H9 (cell line): ENCODE results near the gene AIF1. TPM values are rescaled to one million over a fixed set of nuclear protein-coding genes. Genes with fewer than 3 reads are reported as not detected.

Experiments
- DNase-seq: peaks from one replicate; pipeline ENCODE4 v3.0.0-alpha.2; 2017
- H2AFZ ChIP-seq: one replicate; pipeline ENCODE4 v1.6.1; 2013; ENCODE audit warnings: mild to moderate bottlenecking, low read length, control low read depth, moderate library complexity
- H2AK5ac ChIP-seq: 2 replicates; pipeline ENCODE4 v1.6.1; 2013; ENCODE audit warnings: low read length, control low read depth, mixed read lengths; ENCODE audit not compliant: insufficient read length
- H2BK120ac ChIP-seq: one replicate; pipeline ENCODE4 v1.6.1; 2013; ENCODE audit warnings: low read depth, mild to moderate bottlenecking, low read length, control low read depth, inconsistent platforms; ENCODE audit not compliant: poor library complexity, severe bottlenecking
- H2BK12ac ChIP-seq: 2 replicates; pipeline ENCODE4 v1.6.1; 2013; ENCODE audit warnings: low read length, control low read depth, mixed read lengths, low read depth; ENCODE audit not compliant: insufficient read length
- H2BK15ac ChIP-seq: 2 replicates; pipeline ENCODE4 v1.6.1; 2013; ENCODE audit warnings: low read depth, low read length, control low read depth
- H2BK20ac ChIP-seq: one replicate; pipeline ENCODE4 v1.6.1; 2013; ENCODE audit warnings: low read depth, mild to moderate bottlenecking, low read length, control low read depth, inconsistent platforms; ENCODE audit not compliant: poor library complexity, severe bottlenecking
- H2BK5ac ChIP-seq: 2 replicates; pipeline ENCODE4 v1.6.1; 2013; ENCODE audit warnings: low read length, control low read depth, mixed read lengths; ENCODE audit not compliant: insufficient read length
- H3K14ac ChIP-seq: 2 replicates; pipeline ENCODE4 v1.6.1; 2013; ENCODE audit warnings: low read length, control low read depth; ENCODE audit not compliant: insufficient read depth
- H3K18ac ChIP-seq: 2 replicates; pipeline ENCODE4 v1.6.1; 2013; ENCODE audit warnings: low read depth, mild to moderate bottlenecking, mixed read lengths, low read length, control low read depth; ENCODE audit not compliant: insufficient read length
- H3K23ac ChIP-seq: 2 replicates; pipeline ENCODE4 v1.6.1; 2013; ENCODE audit warnings: low read length, control low read depth, mixed read lengths, low read depth; ENCODE audit not compliant: insufficient read length
- H3K23me2 ChIP-seq: 2 replicates; pipeline ENCODE4 v1.6.1; 2013; ENCODE audit warnings: low read depth, mild to moderate bottlenecking, mixed read lengths, low read length, control low read depth; ENCODE audit not compliant: insufficient read length, poor library complexity, severe bottlenecking
- H3K27ac ChIP-seq: 2 replicates; pipeline ENCODE4 v1.5.1; 2013; ENCODE audit warnings: low read length, control low read depth, mixed read lengths, low read depth; ENCODE audit not compliant: insufficient read length
- H3K27me3 ChIP-seq: 2 replicates; pipeline ENCODE4 v1.6.1; 2013; ENCODE audit warnings: low read length, control low read depth, inconsistent platforms; ENCODE audit not compliant: insufficient read depth
- H3K4ac ChIP-seq: 2 replicates; pipeline ENCODE4 v1.6.1; 2013; ENCODE audit warnings: low read depth, mild to moderate bottlenecking, control low read depth, inconsistent platforms, low read length, moderate library complexity
- H3K4me1 ChIP-seq: 2 replicates; pipeline ENCODE4 v1.6.1; 2013; ENCODE audit warnings: low read length, control low read depth, inconsistent platforms; ENCODE audit not compliant: insufficient read depth
- H3K4me2 ChIP-seq: 2 replicates; pipeline ENCODE4 v1.6.1; 2013; ENCODE audit warnings: low read length, control low read depth, mixed read lengths; ENCODE audit not compliant: insufficient read length, insufficient read depth
- H3K56ac ChIP-seq: 2 replicates; pipeline ENCODE4 v1.6.1; 2013; ENCODE audit warnings: low read depth, mild to moderate bottlenecking, mixed read lengths, low read length, control low read depth; ENCODE audit not compliant: insufficient read length
- H3K79me1 ChIP-seq: 2 replicates; pipeline ENCODE4 v1.6.1; 2013; ENCODE audit warnings: low read depth, mild to moderate bottlenecking, moderate library complexity, low read length, control low read depth, inconsistent platforms; ENCODE audit not compliant: insufficient read depth, poor library complexity, severe bottlenecking
- H3K79me2 ChIP-seq: 2 replicates; pipeline ENCODE4 v1.6.1; 2013; ENCODE audit warnings: low read length, control low read depth, inconsistent platforms; ENCODE audit not compliant: insufficient read depth
- H3K9ac ChIP-seq: 2 replicates; pipeline ENCODE4 v1.6.1; 2013; ENCODE audit warnings: low read length, control low read depth, mixed read lengths; ENCODE audit not compliant: insufficient read length; ENCODE audit errors: extremely low read depth
- H3K9me3 ChIP-seq: one replicate; pipeline ENCODE4 v1.6.1; 2013; ENCODE audit warnings: low read depth, low read length, inconsistent platforms; ENCODE audit not compliant: control insufficient read depth
- H3T11ph ChIP-seq: one replicate; pipeline ENCODE4 v1.6.1; 2013; ENCODE audit warnings: mild to moderate bottlenecking, low read length, control low read depth, inconsistent platforms
- H4K20me1 ChIP-seq: one replicate; pipeline ENCODE4 v1.6.1; 2013; ENCODE audit not compliant: control insufficient read depth, insufficient read length, insufficient read depth
- H4K5ac ChIP-seq: 2 replicates; pipeline ENCODE4 v1.6.1; 2013; ENCODE audit warnings: low read depth, mild to moderate bottlenecking, mixed read lengths, low read length, control low read depth; ENCODE audit not compliant: insufficient read length
- H4K8ac ChIP-seq: replicated peaks from 2 replicates; pipeline ENCODE4 v1.6.1; 2013; ENCODE audit warnings: low read length, control low read depth, mixed read lengths, low read depth; ENCODE audit not compliant: insufficient read length
- H4K91ac ChIP-seq: 2 replicates; pipeline ENCODE4 v1.6.1; 2013; ENCODE audit warnings: low read depth, mild to moderate bottlenecking, moderate library complexity, mixed read lengths, low read length, control low read depth; ENCODE audit not compliant: insufficient read length
- H3K27ac Mint-ChIP-seq, 3 experiments: 2 replicates in 2 of 3; 3 replicates in 1 of 3; pipeline ENCODE4 v1.8.0; 2020 to 2021; ENCODE audit warnings: mixed read lengths in 3 of 3, mild to moderate bottlenecking in 1 of 3, moderate library complexity in 1 of 3
- H3K27me3 Mint-ChIP-seq: 2 replicates; pipeline ENCODE4 v1.8.0; 2021; ENCODE audit warnings: low read depth, mild to moderate bottlenecking, moderate library complexity, mixed read lengths
- H3K36me3 Mint-ChIP-seq, 3 experiments: 2 replicates in 2 of 3; 3 replicates in 1 of 3; pipeline ENCODE4 v1.8.0; 2020 to 2021; ENCODE audit warnings: low read depth in 3 of 3, mixed read lengths in 3 of 3; ENCODE audit not compliant: insufficient read depth in 1 of 3
- H3K4me1 Mint-ChIP-seq, 2 experiments: 2 replicates each; pipeline ENCODE4 v1.8.0; 2020; ENCODE audit warnings: mixed read lengths in 2 of 2
- H3K4me3 Mint-ChIP-seq, 2 experiments: 2 replicates in 1 of 2; 3 replicates in 1 of 2; pipeline ENCODE4 v1.8.0; 2020 to 2021; ENCODE audit warnings: mild to moderate bottlenecking in 2 of 2, mixed read lengths in 2 of 2, moderate library complexity in 1 of 2
- H3K9me3 Mint-ChIP-seq, 2 experiments: 2 replicates in 1 of 2; 3 replicates in 1 of 2; pipeline ENCODE4 v1.8.0; 2020; ENCODE audit warnings: mild to moderate bottlenecking in 2 of 2, mixed read lengths in 2 of 2, moderate library complexity in 1 of 2
- CTCF ChIP-seq: fragments of 200-600 bp; sonication (generic); conservative IDR thresholded peaks from 3 replicates; pipeline ENCODE4 v1.8.0; 2021; ENCODE audit warnings: antibody characterized with exemption, mild to moderate bottlenecking
- WGBS: extraction: QIAGEN DNeasy Blood & Tissue Kit; methylation state at CpG from one replicate; pipeline ENCODE4 v1.1.7; 2013; ENCODE audit warnings: missing lambda C conversion rate, low lambda C conversion rate, mixed read lengths; ENCODE audit not compliant: insufficient read length; ENCODE audit errors: extremely low coverage; 5-methylcytosine and 5-hydroxymethylcytosine counted together
- total RNA-seq: library from RNA; stranded (reverse); gene quantifications from 2 replicates; pipeline ENCODE4 v1.2.1, GENCODE V29; 2021

AIF1 gene
- total RNA-seq, 1 experiment from 2014 or later: 4.2 TPM

DNA sequence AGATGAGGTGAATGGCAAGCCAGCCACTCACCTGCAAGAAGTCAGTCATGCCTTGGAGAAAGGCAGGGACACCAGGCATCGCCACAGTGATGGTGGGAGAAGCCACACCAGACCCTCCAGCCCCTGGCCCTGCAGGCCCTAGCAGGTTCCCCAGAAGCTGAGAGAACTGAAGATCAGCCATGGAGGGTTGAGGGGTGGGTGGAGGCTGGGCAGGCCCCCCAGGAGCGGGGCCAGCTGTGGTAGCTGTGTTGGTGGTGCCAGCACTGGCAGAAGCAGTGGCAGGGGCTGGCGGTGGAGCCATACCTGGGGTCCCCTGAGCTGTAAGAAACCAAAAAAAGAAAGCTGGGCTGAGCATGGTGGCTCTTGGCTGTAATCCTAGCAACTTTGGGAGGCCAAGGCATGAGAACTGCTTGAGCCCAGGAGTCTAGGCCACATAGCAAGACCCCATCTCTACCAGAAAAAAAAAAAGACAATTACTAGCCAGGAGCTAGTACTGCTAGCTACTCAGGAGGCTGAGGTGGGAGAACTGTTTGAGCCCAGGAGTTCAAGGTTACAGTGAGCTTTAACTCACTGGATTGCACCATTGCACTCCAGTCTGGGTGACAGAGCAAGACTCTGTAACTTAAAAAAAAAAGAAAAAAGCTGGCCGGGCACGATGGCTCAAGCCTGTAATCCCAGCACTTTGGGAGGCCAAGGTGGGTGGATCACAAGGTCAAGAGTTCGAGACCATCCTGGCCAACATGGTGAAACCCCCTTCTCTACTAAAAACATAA is 27.9 kb downstream of the AIF1 start:
- TF ChIP-seq CTCF: no peak
- H3K4me1 ChIP-seq: no peaks in the 10 kb centered on the region
- no peaks in the 10 kb centered on the region for H3K27me3 ChIP-seq
- H2AK5ac ChIP-seq: no peak overlapping the region
- Mint-ChIP-seq H3K4me1 (no peaks in the 10 kb centered on the region), H3K9me3 (no peaks in the 10 kb centered on the region), H3K27ac (no peak overlapping the region), H3K27me3 (no peaks in the 10 kb centered on the region), H3K36me3 (peaks cover 48 to 88% (median 79%) of the 10 kb centered on the region in 3 experiments), H3K4me3 (no peak overlapping the region)
- no peak overlapping the region for H2BK15ac ChIP-seq
- no peak overlapping the region for H2BK12ac ChIP-seq
- H4K91ac ChIP-seq: no peak overlapping the region
- H3K4me2 ChIP-seq: no peak overlapping the region
- no peak overlapping the region for H3K18ac ChIP-seq
- no peak for DNase-seq
- H3K14ac ChIP-seq: no peak overlapping the region
- no peak overlapping the region for H2BK120ac ChIP-seq
- no peak overlapping the region for H3K9ac ChIP-seq
- no peak overlapping the region for H4K5ac ChIP-seq
- no peak overlapping the region for H3K27ac ChIP-seq
- H2BK5ac ChIP-seq: no peak overlapping the region
- no peaks in the 10 kb centered on the region for H3K79me2 ChIP-seq
- no peak overlapping the region for H3K56ac ChIP-seq
- H4K8ac ChIP-seq: no peak overlapping the region
- no peak overlapping the region for H3K23ac ChIP-seq
- no peak overlapping the region for H2BK20ac ChIP-seq
- no peak overlapping the region for H3T11ph ChIP-seq
- no peaks in the 10 kb centered on the region for H4K20me1 ChIP-seq
- no peaks in the 10 kb centered on the region for H3K9me3 ChIP-seq
- H3K23me2 ChIP-seq: no peaks in the 10 kb centered on the region
- no CpG with 5 or more reads among the region's 6 CpGs for WGBS
- H3K4ac ChIP-seq: no peak overlapping the region
- H3K79me1 ChIP-seq: no peaks in the 10 kb centered on the region
- no peak overlapping the region for H2AFZ ChIP-seq
